NCI-H460 (cell line): Measurements from ENCODE around the gene SPATA31E1. TPM values are rescaled to one million over a fixed set of nuclear protein-coding genes. Genes with fewer than 3 reads are reported as not detected.
"Not testable (repeated sequence)": the region's sequence is repeated elsewhere in the genome, so short reads cannot be mapped to it uniquely, and the experiment has no call there.

Experiments used
- DNase-seq: peaks from one replicate; pipeline ENCODE4 v3.0.0-alpha.2; 2016; ENCODE audit warnings: low read depth; ENCODE audit errors: extremely low read depth
- polyA plus RNA-seq: library from polyadenylated mRNA; depleted of rRNA; stranded (reverse); fragments of >200 nt; gene quantifications from 2 replicates; pipeline ENCODE4 v1.2.3, GENCODE V29; 2014; cell fraction: nucleus; rRNA removed
- total RNA-seq: library from RNA; depleted of rRNA; stranded (reverse); fragments of >200 nt; shearing (Covaris generic); gene quantifications from 2 replicates; pipeline ENCODE4 v1.2.3, GENCODE V29; 2014; rRNA removed

The SPATA31E1 gene
- not detected in 2 replicates for total RNA-seq
- polyA plus RNA-seq, result not detected in 2 replicates

DNA sequence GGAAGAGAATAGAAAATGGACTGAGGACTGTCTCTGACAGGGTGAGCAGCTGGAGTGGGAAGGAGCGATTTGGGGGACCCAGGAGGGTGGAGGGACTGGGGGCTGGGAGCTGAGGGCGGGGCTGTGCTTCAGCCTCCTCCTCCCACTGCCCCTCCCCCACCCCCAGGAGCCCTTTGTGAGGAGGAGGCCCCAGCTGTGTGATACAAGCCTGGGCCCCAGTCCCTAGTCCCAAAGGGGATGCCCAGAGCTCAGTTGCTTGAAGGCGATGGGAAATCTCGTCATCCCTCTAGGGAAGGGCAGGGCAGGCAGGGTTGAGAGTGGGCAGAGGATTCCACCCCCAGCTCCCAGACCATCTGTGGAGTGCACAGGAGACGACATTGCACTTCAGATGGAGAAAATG is at the start of gene SPATA31E1:
Gene SPATA31E1 (plus strand): TSS at position 251 of the 400 bp plus-strand sequence. CDS start 15 bp downstream, at position 266.
- no peak for DNase-seq

DNA sequence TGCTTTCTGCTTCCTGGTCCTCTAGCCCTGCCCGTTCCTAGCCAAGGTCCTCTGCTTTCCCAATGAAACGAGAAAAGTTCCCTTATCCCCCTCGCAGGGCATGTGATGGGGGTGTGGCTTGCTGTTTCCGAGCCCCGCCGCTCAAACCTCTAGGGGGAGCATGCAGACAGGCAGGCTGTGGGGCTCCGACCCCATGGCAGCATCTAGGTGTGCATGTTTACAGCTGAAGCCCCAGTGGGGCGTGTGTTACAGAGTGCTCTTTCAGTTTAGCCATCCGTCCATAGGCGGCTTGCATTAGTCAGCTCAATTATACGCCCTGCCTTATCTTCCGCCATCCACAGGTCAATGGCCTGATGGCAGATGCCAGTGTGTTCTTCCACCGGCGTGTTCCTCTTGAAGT is 48.3 kb upstream of the SPATA31E1 start:
- no peak for DNase-seq

- no peak for DNase-seq
These were observed 46.1 kb upstream of the SPATA31E1 start for GRCh38 chr9:87836536-87836935.

GRCh38 chr9:87836951-87837705 is 45.5 kb upstream of the SPATA31E1 start:
- DNase-seq, result no peak

DNA sequence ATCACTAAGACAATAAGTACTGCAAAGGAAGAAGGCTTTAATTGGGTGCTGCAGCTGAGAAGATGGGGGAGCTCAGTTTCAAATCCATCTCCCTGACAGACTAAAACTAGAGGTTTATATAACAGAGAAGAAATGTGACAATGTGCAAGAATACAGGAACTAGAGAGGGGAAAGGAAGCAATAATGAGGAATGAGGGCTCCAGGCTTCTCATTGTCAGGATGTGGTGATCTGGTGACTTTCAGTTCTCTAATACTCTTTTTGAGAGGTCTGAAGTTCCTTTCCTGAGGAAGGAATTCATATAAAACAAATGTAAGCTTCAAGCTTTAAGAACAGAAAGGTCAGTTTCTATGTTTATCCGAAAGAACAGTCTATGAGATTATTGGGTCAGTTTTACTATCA is 42.5 kb upstream of the SPATA31E1 start:
- no peak for DNase-seq

DNA sequence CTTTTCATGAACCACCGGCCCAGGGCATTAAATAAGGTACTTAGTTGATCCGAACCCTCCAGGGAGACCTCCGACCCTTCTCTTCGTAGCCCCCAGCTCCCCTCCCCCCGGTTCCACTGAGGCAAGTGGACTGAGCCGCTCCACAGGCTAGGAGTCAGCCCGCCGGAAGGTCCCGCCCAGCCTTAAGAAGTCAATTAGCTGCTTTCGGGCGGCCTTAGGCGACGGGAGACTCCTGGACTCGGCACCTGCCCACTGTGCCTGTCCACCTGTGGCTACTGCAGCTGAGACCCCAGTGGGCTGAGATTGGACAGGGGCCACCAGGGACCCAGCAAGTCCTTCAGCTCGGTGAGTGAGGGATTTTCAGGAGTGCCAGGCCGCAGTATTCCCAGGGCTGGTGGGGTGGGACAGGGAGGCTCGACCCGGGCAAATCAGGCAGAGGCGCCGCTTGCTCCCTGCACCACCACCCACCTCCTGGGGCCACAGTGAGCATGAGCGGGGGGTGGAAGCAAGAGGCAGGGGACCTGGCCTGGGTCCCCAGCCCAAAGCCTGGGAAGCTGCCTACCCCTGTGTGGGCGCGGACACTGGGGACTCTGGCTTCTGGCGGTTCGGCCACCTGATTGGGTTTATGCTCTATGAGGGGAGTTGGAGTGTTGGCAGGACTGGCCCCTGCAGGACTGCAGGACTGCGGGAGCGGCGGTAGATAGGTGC is 39.6 kb upstream of the SPATA31E1 start:
- DNase-seq, result no peak

- no peak for DNase-seq
These were observed 38.2 kb upstream of the SPATA31E1 start for GRCh38 chr9:87844506-87844905.

DNA sequence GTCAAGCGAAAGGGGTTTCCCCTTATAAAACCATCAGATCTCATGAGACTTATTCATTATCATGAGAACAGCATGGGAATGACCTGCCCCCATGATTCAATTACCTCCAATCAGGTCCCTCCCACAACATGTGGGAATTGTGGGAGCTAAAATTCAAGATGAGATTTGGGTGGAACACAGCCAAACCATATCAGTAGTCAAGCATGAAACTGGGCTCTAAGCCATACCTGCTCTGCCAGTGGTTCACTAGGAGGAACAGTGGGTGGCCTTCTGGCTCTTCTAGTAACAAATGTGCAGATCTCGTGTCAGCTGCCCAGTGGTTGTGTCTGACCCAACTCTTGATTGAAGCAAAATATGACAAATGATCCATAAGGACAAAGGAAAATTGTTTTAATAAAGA is 34.9 kb upstream of the SPATA31E1 start:
- DNase-seq, result not testable (repeated sequence)

DNA sequence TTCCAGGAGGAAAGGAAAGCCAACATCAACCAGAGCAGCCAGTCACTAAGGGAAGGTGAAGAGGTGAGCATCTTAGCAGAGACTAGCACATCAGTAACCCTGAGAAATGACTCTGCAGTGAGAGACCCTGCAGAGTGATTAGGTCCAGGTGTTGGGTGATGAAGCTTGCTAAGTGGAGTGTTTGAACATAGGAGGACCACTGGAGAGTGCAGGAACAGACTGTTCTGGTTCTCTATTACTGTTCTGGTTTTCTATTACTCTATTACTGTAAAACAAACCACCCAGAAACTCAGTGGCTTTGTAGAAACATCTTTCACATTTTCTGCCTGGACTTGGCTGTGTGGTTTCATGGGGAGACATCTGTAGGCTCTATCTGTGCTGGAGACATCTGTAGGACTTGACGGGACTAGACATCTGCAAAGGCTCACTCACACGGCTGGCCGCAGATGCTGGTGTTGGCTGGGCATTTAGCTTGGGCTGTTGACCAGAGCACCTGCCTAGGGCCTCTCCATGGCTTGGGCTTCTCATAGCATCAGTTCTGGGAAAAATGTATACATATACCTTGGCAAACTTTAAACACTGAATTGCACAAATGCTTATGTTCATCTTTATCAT is 33.4 kb upstream of the SPATA31E1 start:
- DNase-seq, result no peak

DNA sequence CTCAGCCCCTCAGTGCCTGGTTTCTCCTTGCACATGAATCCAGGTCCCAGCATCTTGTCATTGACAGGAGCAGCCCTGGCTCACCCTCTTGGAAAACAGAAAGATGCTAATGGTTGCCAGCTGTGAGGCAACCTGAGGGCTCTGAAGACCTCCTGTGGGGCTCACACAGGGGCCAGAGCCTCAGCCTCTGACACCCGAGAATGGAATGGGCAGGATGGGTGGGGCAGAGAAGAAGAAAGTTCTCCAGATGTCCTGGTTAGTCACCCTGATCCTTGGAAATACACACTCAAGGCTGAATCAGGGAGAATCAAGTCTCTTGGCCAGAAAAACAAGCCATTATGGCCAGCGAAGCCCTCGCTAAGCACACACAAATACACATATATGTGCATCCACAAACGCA is 32.3 kb upstream of the SPATA31E1 start:
- no peak for DNase-seq

DNA sequence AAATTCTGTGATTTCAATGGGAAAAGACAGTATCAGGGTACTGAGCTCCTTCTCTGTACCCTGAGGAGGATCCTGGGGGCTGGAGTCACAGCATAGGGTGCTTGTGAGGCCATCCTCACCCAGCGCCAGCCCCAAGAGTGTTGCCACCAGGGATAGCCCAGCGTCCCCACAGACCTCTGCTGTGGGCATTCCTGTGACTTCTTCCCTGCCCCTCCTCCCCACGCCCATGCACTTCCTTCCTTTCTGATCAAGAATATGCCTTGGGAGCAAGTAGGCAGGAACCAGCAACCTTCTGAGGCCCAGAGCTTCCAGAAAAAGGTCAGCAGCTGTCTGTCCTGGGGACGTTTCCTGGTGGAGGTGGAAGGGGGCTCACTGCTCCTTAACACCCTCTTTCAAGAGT is 31.5 kb upstream of the SPATA31E1 start:
- DNase-seq, result not testable (repeated sequence)

DNA sequence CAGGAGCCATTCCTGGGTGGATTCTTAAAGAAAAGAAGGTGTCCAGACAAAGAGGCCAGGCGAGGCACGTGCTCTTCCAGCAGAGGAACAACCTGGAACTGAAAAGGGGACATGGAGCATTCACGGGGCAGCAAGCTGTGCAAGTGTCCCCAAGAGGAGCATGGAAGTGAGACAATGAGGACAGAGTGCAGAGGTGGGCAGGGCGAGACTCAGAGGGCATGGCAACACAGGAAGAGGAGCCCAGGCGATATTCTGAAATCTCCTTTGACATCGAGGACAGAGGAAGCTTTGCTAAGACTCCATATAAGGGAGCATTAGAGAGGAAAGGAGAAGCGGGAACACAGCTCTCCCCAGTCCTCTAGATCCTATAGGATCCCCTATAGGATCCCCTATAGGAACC is 29.4 kb upstream of the SPATA31E1 start:
- DNase-seq, result no peak

DNA sequence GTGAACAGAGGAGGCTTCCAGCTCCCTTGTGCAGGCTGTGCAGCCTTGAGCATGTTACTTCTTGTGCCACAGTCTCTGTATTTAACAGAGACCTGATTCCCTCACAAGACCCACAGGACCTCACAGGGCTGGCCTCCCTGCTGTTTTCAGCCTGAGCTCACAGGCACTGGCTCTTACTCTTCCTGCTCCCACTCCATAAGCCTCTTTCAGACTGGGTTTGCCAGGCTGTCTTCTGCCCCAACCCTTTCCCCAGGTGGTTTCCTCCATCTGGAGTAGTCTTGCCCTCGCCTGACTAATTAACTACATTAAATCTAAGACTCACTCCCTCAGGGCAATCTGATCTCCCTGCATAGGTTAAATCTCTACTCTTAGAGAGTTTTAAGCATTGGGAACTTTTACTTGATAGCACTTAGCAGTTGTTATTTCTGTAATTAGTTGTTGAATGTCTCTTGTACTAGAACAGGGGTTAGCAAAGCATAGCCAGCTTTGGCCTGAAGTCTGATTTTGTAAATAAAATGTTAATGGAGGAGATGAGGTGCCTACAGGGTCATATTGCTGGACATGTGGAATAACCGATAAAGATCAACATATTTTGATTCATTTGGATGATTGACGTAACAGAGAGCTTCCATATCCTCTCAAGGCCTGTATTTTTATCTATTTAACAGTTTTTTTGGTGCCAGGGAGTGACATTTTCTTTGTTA is 28.6 kb upstream of the SPATA31E1 start:
- no peak for DNase-seq

DNA sequence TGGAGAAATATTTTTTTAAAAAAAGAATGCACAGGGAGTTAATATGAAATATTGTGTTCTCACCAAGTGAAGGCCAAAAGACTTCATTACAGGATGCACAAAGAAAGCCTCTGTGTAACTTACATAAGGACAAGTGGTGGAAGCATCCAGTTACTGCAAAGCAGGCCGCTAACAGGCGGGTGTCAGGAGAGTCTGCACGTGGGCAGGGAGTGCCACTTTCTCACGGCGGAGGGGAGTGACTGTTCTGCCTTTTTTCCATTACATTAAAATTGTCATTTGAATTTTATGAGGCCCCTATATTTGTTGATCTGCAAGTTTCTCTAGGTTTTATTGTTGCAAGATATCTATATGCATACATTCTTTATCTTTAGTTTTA is 28.1 kb upstream of the SPATA31E1 start:
- no peak for DNase-seq

- no peak for DNase-seq
These were observed 27.6 kb upstream of the SPATA31E1 start for GRCh38 chr9:87855061-87855460.

DNA sequence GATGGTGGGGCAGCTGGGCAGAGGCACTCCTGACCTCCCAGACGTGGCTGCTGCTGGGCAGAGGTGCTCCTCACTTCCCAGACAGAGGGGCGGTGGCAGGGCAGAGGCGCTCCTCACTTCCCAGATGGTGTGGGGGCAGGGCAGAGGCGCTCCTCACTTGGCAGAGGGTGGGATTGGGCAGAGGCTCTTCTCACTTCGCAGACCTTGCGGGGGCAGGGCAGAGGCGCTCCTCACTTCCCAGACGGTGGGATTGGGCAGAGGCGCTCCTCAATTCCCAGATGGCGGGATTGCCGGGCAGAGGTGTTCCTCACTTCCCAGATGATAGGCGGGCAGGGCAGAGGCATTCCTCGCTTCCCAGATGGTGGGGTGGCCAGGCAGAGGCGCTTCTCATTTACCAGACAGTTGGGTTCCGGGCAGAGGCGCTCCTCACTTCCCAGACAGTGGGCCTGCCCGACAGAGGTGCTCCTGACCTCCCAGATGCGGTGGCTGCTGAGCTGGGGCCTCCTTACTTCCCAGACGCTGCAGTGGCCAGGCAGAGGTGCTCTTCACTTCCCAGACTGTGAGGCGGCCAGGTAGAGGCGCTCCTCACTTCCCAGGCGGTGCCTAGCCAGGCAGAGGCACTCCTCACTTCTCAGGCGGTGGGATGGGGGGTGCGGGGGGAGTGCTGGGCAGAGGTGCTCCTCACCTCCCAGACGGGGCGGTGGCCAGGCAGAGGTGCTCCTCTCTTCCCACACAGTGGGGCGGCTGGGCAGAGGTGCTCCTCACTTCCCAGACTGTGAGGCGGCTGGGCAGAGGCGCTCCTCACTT is 25.3 kb upstream of the SPATA31E1 start:
- no peak for DNase-seq

GRCh38 chr9:87857948-87858335 is 24.7 kb upstream of the SPATA31E1 start:
- no peak for DNase-seq

DNA sequence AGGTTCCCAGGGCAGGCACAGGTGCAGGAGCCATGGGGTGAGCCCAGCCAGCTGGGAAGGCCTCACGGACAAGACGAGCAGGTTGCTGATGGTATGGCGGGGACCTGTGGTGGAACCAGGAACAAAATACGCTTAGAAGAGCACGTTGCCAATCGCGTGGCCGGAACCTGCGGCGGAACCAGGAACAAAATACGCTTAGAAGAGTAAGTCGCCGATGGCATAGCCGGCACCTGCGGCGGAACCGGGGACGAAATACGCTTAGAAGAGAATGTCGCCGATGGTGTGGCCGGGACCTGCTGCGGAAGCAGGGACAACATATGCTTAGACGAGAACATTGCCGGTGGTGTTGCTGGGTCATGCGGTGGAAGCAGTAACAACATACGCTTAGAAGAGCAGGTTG is 23.5 kb upstream of the SPATA31E1 start:
- DNase-seq, result no peak

DNA sequence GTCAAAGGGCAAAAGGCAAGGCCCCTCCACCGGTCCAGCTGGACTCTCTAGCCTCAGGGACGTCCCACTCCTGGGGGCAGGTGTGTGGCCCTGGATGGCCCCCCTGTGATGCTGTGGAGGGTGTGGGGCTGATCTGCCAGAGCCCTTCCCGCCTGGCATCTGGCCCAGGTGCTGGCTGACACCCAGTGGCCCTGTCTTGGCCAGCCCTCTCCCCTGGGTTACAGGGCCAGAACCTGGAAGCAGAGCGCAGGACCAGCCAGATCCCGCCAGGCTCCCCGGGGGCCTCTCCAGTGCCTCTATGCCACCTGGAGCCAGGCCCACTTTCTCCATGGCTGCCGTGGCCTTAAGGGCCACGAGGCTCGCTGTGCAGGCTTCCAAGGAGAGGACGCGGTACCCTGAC is 22.9 kb upstream of the SPATA31E1 start:
- no peak for DNase-seq

DNA sequence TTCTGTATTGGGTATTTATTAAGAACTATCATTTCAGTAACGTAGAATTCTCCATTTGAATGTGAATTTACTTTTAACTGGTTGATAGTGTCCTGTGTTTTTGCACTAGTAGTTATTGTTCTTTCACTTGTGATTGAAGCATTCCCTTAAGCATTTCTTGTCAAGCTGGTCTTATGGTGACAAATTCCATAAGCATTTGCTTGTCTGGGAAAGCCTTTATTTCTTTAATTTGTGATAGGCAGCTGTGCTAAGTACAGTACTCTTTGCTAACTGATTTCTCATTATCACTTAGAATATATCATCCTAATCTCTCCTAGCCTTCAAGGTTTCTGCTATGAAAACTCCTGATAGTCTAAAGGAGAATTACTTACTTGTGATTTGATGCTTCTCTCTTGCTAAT is 21.3 kb upstream of the SPATA31E1 start:
- DNase-seq, result no peak
